Measurements from ENCODE around the gene KMT2B. TPM values are rescaled to one million over a fixed set of nuclear protein-coding genes. Genes with fewer than 3 reads are reported as not detected.
"Not testable (repeated sequence)": the region's sequence is repeated elsewhere in the genome, so short reads cannot be mapped to it uniquely, and the experiment has no call there.

Gene KMT2B
- total RNA-seq, result 10 to 100 TPM; 65.1 to 67.2 TPM

GRCh38 chr19:35717665-35718344 lies at the start of gene KMT2B:
Gene KMT2B (plus strand): TSS chr19:35718003. CDS start chr19:35718019, 16 bp downstream.
- no peaks in the 10 kb centered on the region for H3K27me3 Mint-ChIP-seq
- peaks cover 24% of the 10 kb centered on the region for H3K36me3 Mint-ChIP-seq (ENCODE audit: low read depth)
- CTCF ChIA-PET, result interaction anchor here (0.9 to 1.1 kb wide), 2 partner anchors 23 kb away, joined by 4 to 5 read pairs; no protein-coding TSS in a partner anchor
- H3K27ac Mint-ChIP-seq, result peak within 1 kb of the TSS; percentile 94
- no peaks in the 10 kb centered on the region for H3K9me3 Mint-ChIP-seq
- H3K4me1 Mint-ChIP-seq, result peaks cover 59% of the 10 kb centered on the region
- DNase-seq, result no peak
- POLR2A ChIA-PET, result no interaction called here
- peak within 1 kb of the TSS; percentile 87 for H3K4me3 Mint-ChIP-seq

GRCh38 chr19:35669566-35669965 lies 48.2 kb upstream of the KMT2B start:
- Mint-ChIP-seq H3K27ac (no peak overlapping the region), H3K36me3 (ENCODE audit: low read depth) (peaks cover 2% of the 10 kb centered on the region), H3K27me3 (peaks cover 32% of the 10 kb centered on the region), H3K9me3 (no peaks in the 10 kb centered on the region), H3K4me1 (peaks cover 7% of the 10 kb centered on the region), H3K4me3 (no peak overlapping the region)
- ChIA-PET POLR2A (no interaction called here), CTCF (interaction anchor here (1.2 kb wide), 1 partner anchor 8 kb away, joined by 3 read pairs; no protein-coding TSS in a partner anchor)
- DNase-seq, result no peak

- no peak for DNase-seq
- no peak overlapping the region for H3K27ac Mint-ChIP-seq
- POLR2A ChIA-PET, result no interaction called here
- no peak overlapping the region for H3K4me3 Mint-ChIP-seq
- peaks cover 2% of the 10 kb centered on the region for H3K36me3 Mint-ChIP-seq (ENCODE audit: low read depth)
- H3K27me3 Mint-ChIP-seq, result peaks cover 33% of the 10 kb centered on the region
- peaks cover 7% of the 10 kb centered on the region for H3K4me1 Mint-ChIP-seq
- no peaks in the 10 kb centered on the region for H3K9me3 Mint-ChIP-seq
- CTCF ChIA-PET, result interaction anchor here (1.2 kb wide), 1 partner anchor 8 kb away, joined by 3 read pairs; no protein-coding TSS in a partner anchor
Measured at GRCh38 chr19:35669974-35670373, 47.8 kb upstream of the KMT2B start.

- Mint-ChIP-seq H3K4me3 (no peak overlapping the region), H3K27me3 (peaks cover 33% of the 10 kb centered on the region), H3K36me3 (ENCODE audit: low read depth) (peaks cover 2% of the 10 kb centered on the region), H3K9me3 (no peaks in the 10 kb centered on the region), H3K27ac (peak overlapping the region; percentile 31), H3K4me1 (peaks cover 7% of the 10 kb centered on the region)
- ChIA-PET CTCF (no interaction called here), POLR2A (no interaction called here)
- no peak for DNase-seq
Measured at GRCh38 chr19:35670686-35671085, 47.1 kb upstream of the KMT2B start.

GRCh38 chr19:35671818-35672217 lies 46.0 kb upstream of the KMT2B start:
- ChIA-PET CTCF (interaction anchor here (1.1 kb wide), 1 partner anchor 260 kb away, joined by 3 read pairs; no protein-coding TSS in a partner anchor), POLR2A (no interaction called here)
- peaks cover 35% of the 10 kb centered on the region for H3K27me3 Mint-ChIP-seq
- H3K4me3 Mint-ChIP-seq, result no peak overlapping the region
- no peaks in the 10 kb centered on the region for H3K36me3 Mint-ChIP-seq (ENCODE audit: low read depth)
- no peaks in the 10 kb centered on the region for H3K9me3 Mint-ChIP-seq
- H3K27ac Mint-ChIP-seq, result no peak overlapping the region
- no peak for DNase-seq
- H3K4me1 Mint-ChIP-seq, result peaks cover 7% of the 10 kb centered on the region

- peak; percentile 51 for DNase-seq
- H3K27me3 Mint-ChIP-seq, result peaks cover 38% of the 10 kb centered on the region
- H3K27ac Mint-ChIP-seq, result peak overlapping the region; percentile 36
- no peaks in the 10 kb centered on the region for H3K36me3 Mint-ChIP-seq (ENCODE audit: low read depth)
- H3K4me3 Mint-ChIP-seq, result peak overlapping the region; percentile 65
- ChIA-PET CTCF (interaction anchor here (0.8 to 1.2 kb wide), 8 partner anchors 11 to 258 kb away, joined by 3 to 9 read pairs (median 3); partner anchors contain the start of gene COX6B1), POLR2A (interaction anchor here (1.2 kb wide), 2 partner anchors 12 to 25 kb away, joined by 3 to 5 read pairs; partner anchors contain the start of gene COX6B1)
- no peaks in the 10 kb centered on the region for H3K9me3 Mint-ChIP-seq
- H3K4me1 Mint-ChIP-seq, result peaks cover 7% of the 10 kb centered on the region
Measured at GRCh38 chr19:35673121-35673804, 44.5 kb upstream of the KMT2B start.

- H3K9me3 Mint-ChIP-seq, result no peaks in the 10 kb centered on the region
- peaks cover 7% of the 10 kb centered on the region for H3K4me1 Mint-ChIP-seq
- no peak for DNase-seq
- no peaks in the 10 kb centered on the region for H3K36me3 Mint-ChIP-seq (ENCODE audit: low read depth)
- no peak overlapping the region for H3K27ac Mint-ChIP-seq
- ChIA-PET POLR2A (no interaction called here), CTCF (no interaction called here)
- no peak overlapping the region for H3K4me3 Mint-ChIP-seq
- peaks cover 25% of the 10 kb centered on the region for H3K27me3 Mint-ChIP-seq
Measured at GRCh38 chr19:35675589-35676140, 42.1 kb upstream of the KMT2B start.

- Mint-ChIP-seq H3K4me3 (no peak overlapping the region), H3K4me1 (peaks cover 11% of the 10 kb centered on the region), H3K9me3 (no peaks in the 10 kb centered on the region), H3K36me3 (ENCODE audit: low read depth) (no peaks in the 10 kb centered on the region), H3K27ac (no peak overlapping the region), H3K27me3 (no peaks in the 10 kb centered on the region)
- CTCF ChIA-PET, result interaction anchor here (1.3 kb wide), 1 partner anchor 10 kb away, joined by 3 read pairs; no protein-coding TSS in a partner anchor
- POLR2A ChIA-PET, result no interaction called here
- no peak for DNase-seq
Measured at GRCh38 chr19:35689836-35690235, 28.0 kb upstream of the KMT2B start.

GRCh38 chr19:35691106-35691505 lies 26.7 kb upstream of the KMT2B start:
- POLR2A ChIA-PET; H3K27ac Mint-ChIP-seq; H3K36me3 Mint-ChIP-seq (ENCODE audit: low read depth); H3K27me3 Mint-ChIP-seq; H3K4me3 Mint-ChIP-seq; DNase-seq; H3K9me3 Mint-ChIP-seq: not testable (repeated sequence)
- peaks cover 11% of the 10 kb centered on the region for H3K4me1 Mint-ChIP-seq
- CTCF ChIA-PET, result interaction anchor here (0.7 to 7.1 kb wide), 2 partner anchors 16 to 23 kb away, joined by 3 to 72 read pairs; no protein-coding TSS in a partner anchor

GRCh38 chr19:35692010-35692409 lies 25.8 kb upstream of the KMT2B start:
- ChIA-PET POLR2A (no interaction called here), CTCF (interaction anchor here (0.6 to 7.1 kb wide), 6 partner anchors 10 to 221 kb away, joined by 3 to 72 read pairs (median 3); no protein-coding TSS in a partner anchor)
- peaks cover 14% of the 10 kb centered on the region for H3K4me1 Mint-ChIP-seq
- H3K27ac Mint-ChIP-seq, result no peak overlapping the region
- H3K36me3 Mint-ChIP-seq (ENCODE audit: low read depth), result no peaks in the 10 kb centered on the region
- no peak for DNase-seq
- no peaks in the 10 kb centered on the region for H3K9me3 Mint-ChIP-seq
- no peaks in the 10 kb centered on the region for H3K27me3 Mint-ChIP-seq
- no peak overlapping the region for H3K4me3 Mint-ChIP-seq

GRCh38 chr19:35693422-35693821 lies 24.4 kb upstream of the KMT2B start:
- ChIA-PET CTCF (interaction anchor here (0.6 to 7.1 kb wide), 9 partner anchors 9 to 237 kb away, joined by 3 to 72 read pairs (median 4); no protein-coding TSS in a partner anchor), POLR2A (no interaction called here)
- no peaks in the 10 kb centered on the region for H3K27me3 Mint-ChIP-seq
- DNase-seq, result no peak
- H3K36me3 Mint-ChIP-seq (ENCODE audit: low read depth), result no peaks in the 10 kb centered on the region
- no peak overlapping the region for H3K4me3 Mint-ChIP-seq
- no peaks in the 10 kb centered on the region for H3K9me3 Mint-ChIP-seq
- H3K27ac Mint-ChIP-seq, result no peak overlapping the region
- peaks cover 15% of the 10 kb centered on the region for H3K4me1 Mint-ChIP-seq

GRCh38 chr19:35693835-35694599 lies 23.8 kb upstream of the KMT2B start:
- ChIA-PET CTCF (interaction anchor here (0.6 to 7.1 kb wide), 20 partner anchors 8 to 644 kb away, joined by 3 to 72 read pairs (median 4); partner anchors contain the start of genes COX6B1 and LIN37), POLR2A (interaction anchor here (0.8 kb wide), 1 partner anchor 17 kb away, joined by 3 read pairs; no protein-coding TSS in a partner anchor)
- DNase-seq, result peak; percentile 94

More at GRCh38 chr19:35693835-35694599, 23.8 kb upstream of the KMT2B start:
- peaks cover 19% of the 10 kb centered on the region for H3K4me1 Mint-ChIP-seq
- H3K4me3 Mint-ChIP-seq, result no peak overlapping the region
- H3K9me3 Mint-ChIP-seq, result no peaks in the 10 kb centered on the region
- H3K27me3 Mint-ChIP-seq, result no peaks in the 10 kb centered on the region
- H3K36me3 Mint-ChIP-seq (ENCODE audit: low read depth), result no peaks in the 10 kb centered on the region
- no peak overlapping the region for H3K27ac Mint-ChIP-seq

All from activated CD4-positive, alpha-beta T cell treated with anti-CD3 and anti-CD28 coated beads, Interleukin-2, amount 10 ng/mL, durations not matched to agents 7 days and 5 days (primary cell).